H9 (cell line): ENCODE data around the gene ACBD7. TPM values are rescaled to one million over a fixed set of nuclear protein-coding genes. Genes with fewer than 3 reads are reported as not detected.

Experiments used
- DNase-seq: peaks from one replicate; pipeline ENCODE4 v3.0.0-alpha.2; 2017
- H2AFZ ChIP-seq: one replicate; pipeline ENCODE4 v1.6.1; 2013; ENCODE audit warnings: mild to moderate bottlenecking, low read length, control low read depth, moderate library complexity
- H2AK5ac ChIP-seq: 2 replicates; pipeline ENCODE4 v1.6.1; 2013; ENCODE audit warnings: low read length, control low read depth, mixed read lengths; ENCODE audit not compliant: insufficient read length
- H2BK120ac ChIP-seq: one replicate; pipeline ENCODE4 v1.6.1; 2013; ENCODE audit warnings: low read depth, mild to moderate bottlenecking, low read length, control low read depth, inconsistent platforms; ENCODE audit not compliant: poor library complexity, severe bottlenecking
- H2BK12ac ChIP-seq: 2 replicates; pipeline ENCODE4 v1.6.1; 2013; ENCODE audit warnings: low read length, control low read depth, mixed read lengths, low read depth; ENCODE audit not compliant: insufficient read length
- H2BK15ac ChIP-seq: 2 replicates; pipeline ENCODE4 v1.6.1; 2013; ENCODE audit warnings: low read depth, low read length, control low read depth
- H2BK20ac ChIP-seq: one replicate; pipeline ENCODE4 v1.6.1; 2013; ENCODE audit warnings: low read depth, mild to moderate bottlenecking, low read length, control low read depth, inconsistent platforms; ENCODE audit not compliant: poor library complexity, severe bottlenecking
- H2BK5ac ChIP-seq: 2 replicates; pipeline ENCODE4 v1.6.1; 2013; ENCODE audit warnings: low read length, control low read depth, mixed read lengths; ENCODE audit not compliant: insufficient read length
- H3K14ac ChIP-seq: 2 replicates; pipeline ENCODE4 v1.6.1; 2013; ENCODE audit warnings: low read length, control low read depth; ENCODE audit not compliant: insufficient read depth
- H3K18ac ChIP-seq: 2 replicates; pipeline ENCODE4 v1.6.1; 2013; ENCODE audit warnings: low read depth, mild to moderate bottlenecking, mixed read lengths, low read length, control low read depth; ENCODE audit not compliant: insufficient read length
- H3K23ac ChIP-seq: 2 replicates; pipeline ENCODE4 v1.6.1; 2013; ENCODE audit warnings: low read length, control low read depth, mixed read lengths, low read depth; ENCODE audit not compliant: insufficient read length
- H3K23me2 ChIP-seq: 2 replicates; pipeline ENCODE4 v1.6.1; 2013; ENCODE audit warnings: low read depth, mild to moderate bottlenecking, mixed read lengths, low read length, control low read depth; ENCODE audit not compliant: insufficient read length, poor library complexity, severe bottlenecking
- H3K27ac ChIP-seq: 2 replicates; pipeline ENCODE4 v1.5.1; 2013; ENCODE audit warnings: low read length, control low read depth, mixed read lengths, low read depth; ENCODE audit not compliant: insufficient read length
- H3K27me3 ChIP-seq: 2 replicates; pipeline ENCODE4 v1.6.1; 2013; ENCODE audit warnings: low read length, control low read depth, inconsistent platforms; ENCODE audit not compliant: insufficient read depth
- H3K4ac ChIP-seq: 2 replicates; pipeline ENCODE4 v1.6.1; 2013; ENCODE audit warnings: low read depth, mild to moderate bottlenecking, control low read depth, inconsistent platforms, low read length, moderate library complexity
- H3K4me1 ChIP-seq: 2 replicates; pipeline ENCODE4 v1.6.1; 2013; ENCODE audit warnings: low read length, control low read depth, inconsistent platforms; ENCODE audit not compliant: insufficient read depth
- H3K4me2 ChIP-seq: 2 replicates; pipeline ENCODE4 v1.6.1; 2013; ENCODE audit warnings: low read length, control low read depth, mixed read lengths; ENCODE audit not compliant: insufficient read length, insufficient read depth
- H3K56ac ChIP-seq: 2 replicates; pipeline ENCODE4 v1.6.1; 2013; ENCODE audit warnings: low read depth, mild to moderate bottlenecking, mixed read lengths, low read length, control low read depth; ENCODE audit not compliant: insufficient read length
- H3K79me1 ChIP-seq: 2 replicates; pipeline ENCODE4 v1.6.1; 2013; ENCODE audit warnings: low read depth, mild to moderate bottlenecking, moderate library complexity, low read length, control low read depth, inconsistent platforms; ENCODE audit not compliant: insufficient read depth, poor library complexity, severe bottlenecking
- H3K79me2 ChIP-seq: 2 replicates; pipeline ENCODE4 v1.6.1; 2013; ENCODE audit warnings: low read length, control low read depth, inconsistent platforms; ENCODE audit not compliant: insufficient read depth
- H3K9ac ChIP-seq: 2 replicates; pipeline ENCODE4 v1.6.1; 2013; ENCODE audit warnings: low read length, control low read depth, mixed read lengths; ENCODE audit not compliant: insufficient read length; ENCODE audit errors: extremely low read depth
- H3K9me3 ChIP-seq: one replicate; pipeline ENCODE4 v1.6.1; 2013; ENCODE audit warnings: low read depth, low read length, inconsistent platforms; ENCODE audit not compliant: control insufficient read depth
- H3T11ph ChIP-seq: one replicate; pipeline ENCODE4 v1.6.1; 2013; ENCODE audit warnings: mild to moderate bottlenecking, low read length, control low read depth, inconsistent platforms
- H4K20me1 ChIP-seq: one replicate; pipeline ENCODE4 v1.6.1; 2013; ENCODE audit not compliant: control insufficient read depth, insufficient read length, insufficient read depth
- H4K5ac ChIP-seq: 2 replicates; pipeline ENCODE4 v1.6.1; 2013; ENCODE audit warnings: low read depth, mild to moderate bottlenecking, mixed read lengths, low read length, control low read depth; ENCODE audit not compliant: insufficient read length
- H4K8ac ChIP-seq: replicated peaks from 2 replicates; pipeline ENCODE4 v1.6.1; 2013; ENCODE audit warnings: low read length, control low read depth, mixed read lengths, low read depth; ENCODE audit not compliant: insufficient read length
- H4K91ac ChIP-seq: 2 replicates; pipeline ENCODE4 v1.6.1; 2013; ENCODE audit warnings: low read depth, mild to moderate bottlenecking, moderate library complexity, mixed read lengths, low read length, control low read depth; ENCODE audit not compliant: insufficient read length
- H3K27ac Mint-ChIP-seq, 3 experiments: 2 replicates in 2 of 3; 3 replicates in 1 of 3; pipeline ENCODE4 v1.8.0; 2020 to 2021; ENCODE audit warnings: mixed read lengths in 3 of 3, mild to moderate bottlenecking in 1 of 3, moderate library complexity in 1 of 3
- H3K27me3 Mint-ChIP-seq: 2 replicates; pipeline ENCODE4 v1.8.0; 2021; ENCODE audit warnings: low read depth, mild to moderate bottlenecking, moderate library complexity, mixed read lengths
- H3K36me3 Mint-ChIP-seq, 3 experiments: 2 replicates in 2 of 3; 3 replicates in 1 of 3; pipeline ENCODE4 v1.8.0; 2020 to 2021; ENCODE audit warnings: low read depth in 3 of 3, mixed read lengths in 3 of 3; ENCODE audit not compliant: insufficient read depth in 1 of 3
- H3K4me1 Mint-ChIP-seq, 2 experiments: 2 replicates each; pipeline ENCODE4 v1.8.0; 2020; ENCODE audit warnings: mixed read lengths in 2 of 2
- H3K4me3 Mint-ChIP-seq, 2 experiments: 2 replicates in 1 of 2; 3 replicates in 1 of 2; pipeline ENCODE4 v1.8.0; 2020 to 2021; ENCODE audit warnings: mild to moderate bottlenecking in 2 of 2, mixed read lengths in 2 of 2, moderate library complexity in 1 of 2
- H3K9me3 Mint-ChIP-seq, 2 experiments: 2 replicates in 1 of 2; 3 replicates in 1 of 2; pipeline ENCODE4 v1.8.0; 2020; ENCODE audit warnings: mild to moderate bottlenecking in 2 of 2, mixed read lengths in 2 of 2, moderate library complexity in 1 of 2
- WGBS: extraction: QIAGEN DNeasy Blood & Tissue Kit; methylation state at CpG from one replicate; pipeline ENCODE4 v1.1.7; 2013; ENCODE audit warnings: missing lambda C conversion rate, low lambda C conversion rate, mixed read lengths; ENCODE audit not compliant: insufficient read length; ENCODE audit errors: extremely low coverage; 5-methylcytosine and 5-hydroxymethylcytosine counted together
- total RNA-seq: library from RNA; stranded (reverse); gene quantifications from 2 replicates; pipeline ENCODE4 v1.2.1, GENCODE V29; 2021
- TF ChIP-seq, protein P1 (sequence below): fragments of 200-600 bp; sonication (generic); conservative IDR thresholded peaks from 3 replicates; pipeline ENCODE4 v1.8.0; 2021; ENCODE audit warnings: antibody characterized with exemption, mild to moderate bottlenecking

ACBD7 gene
- total RNA-seq, 1 experiment from 2014 or later, result 25.0 TPM

DNA sequence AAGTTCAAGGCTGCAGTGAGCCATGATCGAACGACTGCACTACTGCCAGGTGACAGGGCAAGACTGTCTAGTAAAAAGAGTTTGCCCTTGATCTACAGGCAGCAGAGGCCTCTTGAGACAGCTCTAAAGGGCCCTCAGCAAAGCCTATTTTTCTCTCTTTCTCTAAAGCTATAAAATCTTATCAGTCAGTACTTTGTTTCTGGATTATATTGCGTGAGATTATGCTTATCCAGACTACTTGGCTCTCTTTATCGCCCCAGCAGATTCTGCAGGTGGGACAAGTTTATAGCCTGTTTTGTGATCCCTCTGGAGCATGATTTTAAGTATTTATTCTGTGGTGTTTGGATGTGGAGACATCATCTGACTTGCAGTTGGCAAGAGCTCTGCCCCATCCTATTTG is 11.3 kb upstream of the ACBD7 start:
- H3K18ac ChIP-seq, result no peak overlapping the region
- peak overlapping the region in 1 of 3 experiments; percentile 6; a peak in 1 of 7 replicates for H3K27ac Mint-ChIP-seq

More for the DNA sequence above, 11.3 kb upstream of the ACBD7 start:
- Mint-ChIP-seq H3K27me3 (no peaks in the 10 kb centered on the region), H3K4me1 (peaks cover 9 to 16% of the 10 kb centered on the region in 2 experiments), H3K4me3 (no peak overlapping the region), H3K9me3 (no peaks in the 10 kb centered on the region; a peak in 1 of 5 replicates), H3K36me3 (peaks cover 16 to 47% (median 39%) of the 10 kb centered on the region in 3 experiments)
- no peak overlapping the region for H4K91ac ChIP-seq
- no peak overlapping the region for H2BK120ac ChIP-seq
- no peak overlapping the region for H2BK15ac ChIP-seq
- no peak overlapping the region for H3T11ph ChIP-seq
- peaks cover 12% of the 10 kb centered on the region; the same call in 1 of the 2 replicates for H3K79me2 ChIP-seq
- H2BK20ac ChIP-seq, result no peak overlapping the region
- no peak overlapping the region for H3K4me2 ChIP-seq
- no peaks in the 10 kb centered on the region for H3K4me1 ChIP-seq
- no CpG with 5 or more reads among the region's 4 CpGs for WGBS
- no peak overlapping the region for H3K23ac ChIP-seq
- no peak overlapping the region for H3K14ac ChIP-seq
- no peak for DNase-seq
- no peaks in the 10 kb centered on the region for H3K9me3 ChIP-seq
- no peak overlapping the region for H2AK5ac ChIP-seq
- no peak overlapping the region for H3K56ac ChIP-seq
- no peak overlapping the region for H4K8ac ChIP-seq
- H3K27ac ChIP-seq, result no peak overlapping the region
- peaks cover 14% of the 10 kb centered on the region for H3K23me2 ChIP-seq
- H3K79me1 ChIP-seq, result peaks cover 6% of the 10 kb centered on the region
- TF ChIP-seq, protein P1, sequence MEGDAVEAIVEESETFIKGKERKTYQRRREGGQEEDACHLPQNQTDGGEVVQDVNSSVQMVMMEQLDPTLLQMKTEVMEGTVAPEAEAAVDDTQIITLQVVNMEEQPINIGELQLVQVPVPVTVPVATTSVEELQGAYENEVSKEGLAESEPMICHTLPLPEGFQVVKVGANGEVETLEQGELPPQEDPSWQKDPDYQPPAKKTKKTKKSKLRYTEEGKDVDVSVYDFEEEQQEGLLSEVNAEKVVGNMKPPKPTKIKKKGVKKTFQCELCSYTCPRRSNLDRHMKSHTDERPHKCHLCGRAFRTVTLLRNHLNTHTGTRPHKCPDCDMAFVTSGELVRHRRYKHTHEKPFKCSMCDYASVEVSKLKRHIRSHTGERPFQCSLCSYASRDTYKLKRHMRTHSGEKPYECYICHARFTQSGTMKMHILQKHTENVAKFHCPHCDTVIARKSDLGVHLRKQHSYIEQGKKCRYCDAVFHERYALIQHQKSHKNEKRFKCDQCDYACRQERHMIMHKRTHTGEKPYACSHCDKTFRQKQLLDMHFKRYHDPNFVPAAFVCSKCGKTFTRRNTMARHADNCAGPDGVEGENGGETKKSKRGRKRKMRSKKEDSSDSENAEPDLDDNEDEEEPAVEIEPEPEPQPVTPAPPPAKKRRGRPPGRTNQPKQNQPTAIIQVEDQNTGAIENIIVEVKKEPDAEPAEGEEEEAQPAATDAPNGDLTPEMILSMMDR, result no peak
- H2BK12ac ChIP-seq, result no peak overlapping the region
- H2AFZ ChIP-seq, result no peak overlapping the region
- H4K20me1 ChIP-seq, result no peaks in the 10 kb centered on the region
- no peak overlapping the region for H4K5ac ChIP-seq
- H3K27me3 ChIP-seq, result no peaks in the 10 kb centered on the region
- no peak overlapping the region for H3K4ac ChIP-seq
- no peak overlapping the region for H3K9ac ChIP-seq
- no peak overlapping the region for H2BK5ac ChIP-seq
